Measurements from ENCODE around the gene GHR. TPM values are rescaled to one million over a fixed set of nuclear protein-coding genes. Genes with fewer than 3 reads are reported as not detected.

Gene GHR
- total and polyA plus RNA-seq, 7 donors = 0.46 to 22.8 (median 9.1) TPM

DNA sequence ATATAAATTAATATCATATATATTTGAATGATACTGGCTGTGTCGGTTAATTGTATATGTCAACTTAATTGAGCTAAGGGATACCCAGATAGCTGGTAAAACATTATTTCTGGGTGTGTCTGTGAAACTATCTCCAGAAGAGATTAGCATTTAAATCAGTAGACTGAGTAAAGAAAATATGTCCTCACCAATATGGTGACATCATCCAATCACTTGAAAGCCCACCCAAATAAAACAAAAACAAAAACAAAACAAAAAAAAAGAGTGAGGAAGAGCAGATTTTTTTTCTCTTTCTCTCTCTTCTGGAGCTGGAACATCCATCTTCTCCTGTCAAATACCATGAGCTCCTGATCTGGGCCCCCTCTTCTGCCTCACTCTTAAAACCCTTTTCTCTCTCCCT, 317.7 kb downstream of the GHR start:
- Histone ChIP-seq H3K4me1 (no peaks in the 10 kb centered on the region), H3K27me3 (no peaks in the 10 kb centered on the region), H3K4me3 (no peak overlapping the region), H3K27ac (no peak overlapping the region), H3K9me3 (no peaks in the 10 kb centered on the region), H3K36me3 (no peaks in the 10 kb centered on the region)
- intact Hi-C loops (cut with DNase I) = no loop called here
- TF ChIP-seq POLR2A (IDR thresholded peaks at IDR 0.05) (no peak), POLR2AphosphoS5 (IDR thresholded peaks at IDR 0.05) (no peak), EP300 (IDR thresholded peaks at IDR 0.05) (no peak)
- TF ChIP-seq, protein P1, sequence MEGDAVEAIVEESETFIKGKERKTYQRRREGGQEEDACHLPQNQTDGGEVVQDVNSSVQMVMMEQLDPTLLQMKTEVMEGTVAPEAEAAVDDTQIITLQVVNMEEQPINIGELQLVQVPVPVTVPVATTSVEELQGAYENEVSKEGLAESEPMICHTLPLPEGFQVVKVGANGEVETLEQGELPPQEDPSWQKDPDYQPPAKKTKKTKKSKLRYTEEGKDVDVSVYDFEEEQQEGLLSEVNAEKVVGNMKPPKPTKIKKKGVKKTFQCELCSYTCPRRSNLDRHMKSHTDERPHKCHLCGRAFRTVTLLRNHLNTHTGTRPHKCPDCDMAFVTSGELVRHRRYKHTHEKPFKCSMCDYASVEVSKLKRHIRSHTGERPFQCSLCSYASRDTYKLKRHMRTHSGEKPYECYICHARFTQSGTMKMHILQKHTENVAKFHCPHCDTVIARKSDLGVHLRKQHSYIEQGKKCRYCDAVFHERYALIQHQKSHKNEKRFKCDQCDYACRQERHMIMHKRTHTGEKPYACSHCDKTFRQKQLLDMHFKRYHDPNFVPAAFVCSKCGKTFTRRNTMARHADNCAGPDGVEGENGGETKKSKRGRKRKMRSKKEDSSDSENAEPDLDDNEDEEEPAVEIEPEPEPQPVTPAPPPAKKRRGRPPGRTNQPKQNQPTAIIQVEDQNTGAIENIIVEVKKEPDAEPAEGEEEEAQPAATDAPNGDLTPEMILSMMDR (IDR thresholded peaks at IDR 0.05) = no peak
- no peak for DNase-seq
- 92 to 96% methylated on average over 1 of the region's 1 CpG for WGBS, 2 donors

DNA sequence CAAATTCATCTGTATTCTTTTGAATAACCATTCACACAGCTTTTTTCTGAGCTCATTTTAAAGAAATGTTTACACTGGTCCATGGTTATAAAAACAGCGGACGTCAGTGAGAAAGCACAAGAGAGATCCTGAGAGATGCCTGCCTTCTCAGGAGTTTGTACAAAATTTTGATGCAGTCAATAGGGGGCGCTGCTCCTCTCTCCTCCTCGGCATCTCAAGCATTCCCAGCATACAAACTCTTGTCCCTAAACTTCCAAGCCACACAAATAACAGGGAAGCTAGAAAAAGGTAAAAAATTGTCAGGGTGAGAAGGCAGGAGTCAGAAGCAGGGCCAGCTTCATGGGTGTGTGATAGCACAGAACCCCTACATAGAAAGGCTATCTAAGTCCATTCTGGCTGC, 322.2 kb downstream of the GHR start:
- TF ChIP-seq POLR2A (IDR thresholded peaks at IDR 0.05) = no peak
- TF ChIP-seq POLR2AphosphoS5 (IDR thresholded peaks at IDR 0.05) = no peak
- TF ChIP-seq, protein P1 (IDR thresholded peaks at IDR 0.05) = no peak
- no peak for TF ChIP-seq EP300 (IDR thresholded peaks at IDR 0.05)
- intact Hi-C loops (cut with DNase I) = no loop called here

DNA sequence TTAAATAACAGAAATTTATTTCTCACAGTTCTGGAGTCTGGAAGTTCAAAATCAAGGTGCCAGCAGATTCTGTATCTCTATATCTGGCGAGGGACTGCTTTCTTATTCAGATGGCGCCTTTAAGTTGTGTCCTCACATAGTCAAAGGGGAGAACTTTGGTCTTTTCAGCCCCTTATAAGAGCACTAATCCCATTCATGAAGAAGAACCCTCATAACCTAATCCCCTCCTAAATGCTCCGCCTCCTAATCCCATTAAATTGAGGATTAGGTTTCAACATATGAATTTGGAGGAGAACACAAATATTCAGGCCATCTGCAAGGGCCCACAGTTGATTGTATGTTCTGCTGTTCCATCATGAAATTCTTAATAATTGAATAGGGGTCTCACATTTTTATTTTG, 322.6 kb downstream of the GHR start:
- WGBS, 2 donors = 97 to 98% methylated on average over 3 of the region's 3 CpGs

More for the DNA sequence above, 322.2 kb downstream of the GHR start:
- DNase-seq = no peak
- WGBS, 2 donors = 20 to 23% methylated on average over 4 of the region's 4 CpGs
- Histone ChIP-seq H3K9me3 (no peaks in the 10 kb centered on the region), H3K4me1 (no peaks in the 10 kb centered on the region), H3K36me3 (no peaks in the 10 kb centered on the region), H3K27me3 (no peaks in the 10 kb centered on the region), H3K27ac (no peak overlapping the region), H3K4me3 (no peak overlapping the region)

DNA sequence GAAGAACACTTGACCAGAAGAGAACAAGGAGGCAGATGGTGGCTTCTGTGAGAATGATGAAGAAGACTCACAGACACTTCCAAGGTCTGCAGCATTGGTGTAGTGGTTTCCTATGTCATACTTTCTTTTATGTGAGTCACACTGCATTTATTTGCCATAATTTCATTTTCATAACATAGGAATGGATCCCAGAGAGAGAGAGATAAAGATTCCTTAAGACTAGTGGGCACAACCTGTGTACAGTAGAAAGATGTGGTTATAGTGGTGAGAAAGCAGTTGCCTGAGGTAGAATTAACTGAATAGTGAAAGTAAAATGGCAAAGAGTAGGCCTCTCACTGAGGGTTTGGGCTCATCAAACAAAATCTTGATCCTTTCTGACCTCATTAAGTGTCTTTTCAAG, 325.8 kb downstream of the GHR start:
- TF ChIP-seq POLR2A (IDR thresholded peaks at IDR 0.05) (no peak), EP300 (IDR thresholded peaks at IDR 0.05) (no peak)
- TF ChIP-seq, protein P1 (IDR thresholded peaks at IDR 0.05) = no peak
- Histone ChIP-seq H3K4me3 (no peak overlapping the region), H3K4me1 (no peaks in the 10 kb centered on the region), H3K9me3 (no peaks in the 10 kb centered on the region), H3K27me3 (no peaks in the 10 kb centered on the region), H3K36me3 (no peaks in the 10 kb centered on the region), H3K27ac (no peak overlapping the region)
- no peak for DNase-seq
- intact Hi-C loops (cut with DNase I) = no loop called here

More for the DNA sequence above, 322.6 kb downstream of the GHR start:
- intact Hi-C loops (cut with DNase I) = no loop called here
- Histone ChIP-seq H3K4me1 (no peaks in the 10 kb centered on the region), H3K9me3 (no peaks in the 10 kb centered on the region), H3K36me3 (no peaks in the 10 kb centered on the region), H3K4me3 (no peak overlapping the region), H3K27me3 (no peaks in the 10 kb centered on the region), H3K27ac (no peak overlapping the region)
- TF ChIP-seq POLR2A (IDR thresholded peaks at IDR 0.05) (no peak), EP300 (IDR thresholded peaks at IDR 0.05) (no peak), POLR2AphosphoS5 (IDR thresholded peaks at IDR 0.05) (no peak)
- TF ChIP-seq, protein P1 (IDR thresholded peaks at IDR 0.05) = no peak
- no peak for DNase-seq

DNA sequence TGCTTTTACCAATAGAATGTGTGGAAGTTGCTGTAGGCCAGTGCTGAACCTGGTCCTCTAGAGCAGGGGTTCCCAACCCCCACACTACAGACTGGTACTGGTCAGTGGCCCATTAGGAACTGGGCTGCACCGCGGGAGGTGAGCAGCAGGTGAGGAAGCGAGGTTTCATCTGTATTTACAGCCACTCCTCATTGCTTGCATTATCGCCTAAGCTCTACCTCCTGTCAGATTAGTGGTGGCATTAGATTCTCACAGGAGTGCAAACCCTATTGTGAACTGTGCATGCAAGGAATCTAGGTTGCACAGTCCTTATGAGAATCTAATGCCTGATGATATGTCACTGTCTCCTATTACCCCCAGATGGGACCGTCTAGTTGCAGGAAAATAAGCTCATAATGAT, 327.3 kb downstream of the GHR start:
- 94 to 95% methylated on average over 5 of the region's 5 CpGs for WGBS, 2 donors
- no peak overlapping the region for H3K4me3 ChIP-seq
- no peaks in the 10 kb centered on the region for H3K4me1 ChIP-seq
- H3K9me3 ChIP-seq = no peaks in the 10 kb centered on the region
- TF ChIP-seq EP300 (IDR thresholded peaks at IDR 0.05) = no peak
- TF ChIP-seq POLR2A (IDR thresholded peaks at IDR 0.05) = no peak
- no peak for TF ChIP-seq POLR2AphosphoS5 (IDR thresholded peaks at IDR 0.05)
- TF ChIP-seq, protein P1 (IDR thresholded peaks at IDR 0.05) = no peak
- H3K27me3 ChIP-seq = no peaks in the 10 kb centered on the region
- H3K36me3 ChIP-seq = no peaks in the 10 kb centered on the region
- intact Hi-C loops (cut with DNase I) = no loop called here
- no peak overlapping the region for H3K27ac ChIP-seq
- no peak for DNase-seq
